NCI-H2171 (cell line): ENCODE results near the gene RSKR.
"Not testable (repeated sequence)": the region's sequence is repeated elsewhere in the genome, so short reads cannot be mapped to it uniquely, and the experiment has no call there.

Source experiments
- DNase-seq: peaks from one replicate; lab custom pipeline; 2025; lab: John Stamatoyannopoulos, UW

RSKR gene

GRCh38 chr17:28613931-28614381 is at the start of gene RSKR:
RSKR (minus strand) TSS chr17:28614185; CDS start chr17:28614161, 24 bp downstream.
- no peak for DNase-seq

DNA sequence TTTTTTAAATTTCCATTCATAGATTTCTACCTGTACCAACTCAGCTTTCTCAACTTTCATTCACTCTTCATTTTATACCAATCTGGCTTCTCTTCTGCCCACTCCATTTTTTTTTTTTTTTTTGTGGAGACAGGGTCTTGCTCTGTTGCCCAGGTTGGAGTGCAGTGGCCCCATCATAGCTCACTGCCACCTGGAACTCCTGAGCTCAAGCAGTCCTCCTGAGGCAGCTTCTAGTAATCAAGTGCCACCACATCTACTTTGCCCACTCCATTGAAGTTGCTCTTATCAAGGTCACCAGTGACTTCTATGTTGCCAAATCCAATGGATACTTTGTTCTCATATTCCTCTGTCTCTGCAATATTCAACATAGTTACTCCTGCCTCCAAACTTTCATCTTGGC is 49.7 kb upstream of the RSKR start:
- DNase-seq = no peak

DNA sequence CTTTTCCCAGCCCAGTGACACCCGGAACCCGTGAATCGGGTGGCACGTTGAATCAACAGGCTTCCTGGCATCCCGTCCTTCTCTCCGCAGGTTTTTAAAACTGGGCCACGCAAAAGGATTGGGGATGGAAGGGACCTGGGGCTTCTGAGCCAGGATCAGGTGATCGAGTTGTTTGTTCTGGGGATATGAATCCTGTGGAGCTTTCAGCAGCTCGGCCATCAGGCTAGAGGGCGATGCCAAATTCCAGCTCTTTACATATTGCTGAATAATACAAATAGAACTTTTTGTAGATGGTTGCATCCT is 48.5 kb upstream of the RSKR start:
- DNase-seq = no peak

GRCh38 chr17:28661635-28662526 is 47.9 kb upstream of the RSKR start, which contains the start of the genes SDF2 and SUPT6H:
SDF2 (minus strand) TSS chr17:28661906; CDS start chr17:28661876, 30 bp downstream.
SUPT6H (plus strand) TSS chr17:28662205; CDS start chr17:28673402, 11,197 bp downstream.
- peak; percentile 91 for DNase-seq

- not testable (repeated sequence) for DNase-seq
Measured at GRCh38 chr17:28659497-28659881, 45.5 kb upstream of the RSKR start.

DNA sequence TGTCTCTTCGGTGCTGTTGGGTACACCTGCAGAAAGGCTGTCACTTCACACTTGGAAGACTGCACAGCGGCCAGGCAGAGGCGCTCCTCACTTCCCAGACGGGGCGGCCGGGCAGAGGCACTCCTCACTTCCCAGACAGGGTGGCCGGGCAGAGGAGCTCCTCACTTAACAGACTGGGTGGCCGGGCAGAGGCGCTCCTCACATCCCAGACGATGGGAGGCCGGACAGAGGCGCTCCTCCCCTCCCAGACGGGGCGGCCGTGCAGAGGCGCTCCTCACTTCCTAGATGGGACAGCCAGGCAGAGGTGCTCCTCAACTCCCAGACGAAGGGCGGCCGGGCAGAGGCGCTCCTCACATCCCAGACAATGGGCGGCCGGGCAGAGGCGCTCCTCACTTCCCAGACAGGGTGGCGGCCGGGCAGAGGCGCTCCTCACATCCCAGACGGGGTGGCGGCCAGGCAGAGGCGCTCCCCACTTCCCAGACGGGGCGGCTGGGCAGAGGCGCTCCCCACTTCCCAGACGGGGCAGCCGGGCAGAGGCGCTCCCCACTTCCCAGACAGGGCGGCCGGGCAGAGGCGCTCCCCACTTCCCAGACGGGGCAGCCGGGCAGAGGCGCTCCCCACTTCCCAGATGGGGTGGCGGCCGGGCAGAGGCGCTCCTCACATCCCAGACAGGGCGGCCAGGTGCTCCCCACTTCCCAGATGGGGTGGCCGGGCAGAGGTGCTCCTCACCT is 44.9 kb upstream of the RSKR start:
- DNase-seq = not testable (repeated sequence)

DNA sequence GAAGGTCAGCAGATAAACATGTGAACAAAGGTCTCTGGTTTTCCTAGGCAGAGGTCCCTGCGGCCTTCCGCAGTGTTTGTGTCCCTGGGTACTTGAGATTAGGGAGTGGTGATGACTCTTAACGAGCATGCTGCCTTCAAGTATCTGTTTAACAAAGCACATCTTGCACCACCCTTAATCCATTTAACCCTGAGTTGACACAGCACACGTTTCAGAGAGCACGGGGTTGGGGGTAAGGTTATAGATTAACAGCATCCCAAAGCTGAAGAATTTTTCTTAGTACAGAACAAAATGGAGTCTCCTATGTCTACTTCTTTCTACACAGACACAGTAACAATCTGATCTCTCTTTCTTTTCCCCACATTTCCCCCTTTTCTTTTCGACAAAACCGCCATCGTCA is 44.4 kb upstream of the RSKR start:
- DNase-seq = not testable (repeated sequence)

DNA sequence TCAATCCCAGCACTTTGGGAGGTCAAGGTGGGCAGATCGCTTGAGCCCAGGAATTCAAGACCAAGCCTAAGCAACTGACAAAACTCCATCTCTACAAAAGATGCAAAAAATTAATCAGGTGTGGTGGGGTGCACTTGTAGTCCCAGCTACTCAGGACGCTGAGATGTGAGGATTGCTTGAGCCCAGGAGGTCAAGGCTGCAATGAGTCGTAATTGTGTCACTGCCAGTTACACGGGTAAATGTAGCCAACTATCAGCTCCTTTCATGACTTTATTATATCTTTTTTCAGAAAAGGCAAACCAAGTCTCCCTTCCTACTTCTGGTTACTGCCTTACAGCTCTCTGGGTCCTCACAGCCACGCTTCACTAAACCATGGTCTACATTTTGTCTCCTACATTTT is 43.8 kb upstream of the RSKR start:
- no peak for DNase-seq

DNA sequence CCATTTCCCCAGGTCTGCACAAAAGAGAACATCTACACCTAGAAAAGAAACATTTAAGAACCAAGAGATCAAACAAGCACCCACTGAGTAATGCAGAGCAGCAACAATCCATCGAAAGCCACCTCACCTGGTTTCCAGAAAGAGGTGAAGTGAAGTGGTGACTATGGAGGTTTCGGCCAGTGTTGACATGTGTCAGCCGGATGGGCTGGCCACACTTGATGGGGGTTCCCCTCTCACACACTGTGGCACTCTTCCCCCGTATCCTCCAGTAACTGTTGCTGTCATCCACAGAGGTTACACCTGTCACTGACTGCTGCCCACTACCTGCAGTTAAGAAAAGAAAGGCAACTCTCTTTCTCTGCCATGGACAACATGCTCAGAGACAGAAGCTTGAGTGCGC is 41.2 kb upstream of the RSKR start:
- no peak for DNase-seq

- DNase-seq = no peak
Measured at GRCh38 chr17:28648698-28649097, 34.7 kb upstream of the RSKR start.

- no peak for DNase-seq
Measured at GRCh38 chr17:28646039-28646754, 32.2 kb upstream of the RSKR start.

- DNase-seq = no peak
Measured at GRCh38 chr17:28645576-28645939, 31.6 kb upstream of the RSKR start.

- DNase-seq = peak; percentile 94
Measured at GRCh38 chr17:28644787-28645575, 31.0 kb upstream of the RSKR start, which contains the start of gene BLTP2. BLTP2 (minus strand) TSS chr17:28645158; CDS start chr17:28645056, 102 bp downstream.

- peak; percentile 16 for DNase-seq
Measured at GRCh38 chr17:28643983-28644786, 30.2 kb upstream of the RSKR start.

- no peak for DNase-seq
Measured at GRCh38 chr17:28641579-28641978, 27.6 kb upstream of the RSKR start.

GRCh38 chr17:28635506-28635905 is 21.5 kb upstream of the RSKR start:
- DNase-seq = no peak

DNA sequence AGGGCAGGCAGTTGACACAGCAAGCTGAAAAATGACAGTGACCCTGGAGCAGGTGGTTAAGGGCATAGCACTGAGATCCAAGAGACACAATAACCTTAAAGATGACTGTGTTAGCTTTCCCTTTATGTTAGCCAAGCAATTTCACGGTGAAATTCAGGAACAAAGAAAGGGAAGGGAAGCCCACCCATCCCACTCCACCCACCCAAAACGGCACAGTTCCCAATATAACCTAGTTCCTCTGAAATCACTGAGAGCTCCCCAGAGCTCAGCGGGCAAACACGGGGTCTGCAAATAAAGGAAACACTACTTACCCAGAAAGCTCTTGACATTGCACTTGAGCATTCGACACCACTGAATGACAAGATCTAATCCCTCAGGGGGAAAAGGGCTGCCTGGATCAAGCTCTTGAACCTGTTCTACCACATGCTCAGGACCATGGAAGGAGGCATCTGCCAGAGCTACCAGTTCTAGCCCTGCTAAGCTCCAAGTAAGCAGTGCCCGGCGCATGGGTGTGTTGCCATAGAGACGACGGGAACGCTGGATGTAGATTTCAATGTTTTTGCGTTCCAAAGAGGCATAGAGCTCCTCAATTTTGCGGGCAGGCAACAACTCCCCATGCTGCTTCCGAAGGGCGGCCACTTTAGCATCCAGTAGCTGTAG is 20.4 kb upstream of the RSKR start:
- no peak for DNase-seq

DNA sequence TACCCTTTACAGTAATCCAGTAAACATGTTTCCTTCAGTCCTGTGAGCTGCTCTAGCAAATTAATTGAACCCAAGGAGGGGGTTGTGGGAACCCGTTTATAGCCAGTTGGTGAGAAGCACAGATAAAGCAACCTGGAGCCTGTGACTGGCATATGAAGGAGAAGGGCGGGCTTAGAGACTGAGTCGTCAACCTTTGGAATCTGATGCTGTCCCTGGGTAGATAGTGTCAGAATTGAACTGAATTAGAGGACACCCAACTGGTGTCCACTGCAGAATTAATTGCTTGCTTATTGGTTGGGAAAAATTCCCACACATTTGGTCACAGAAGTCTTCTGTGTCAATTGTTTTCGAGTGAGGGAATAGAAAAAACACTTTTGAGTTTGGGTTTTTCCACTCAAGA is 12.8 kb upstream of the RSKR start:
- no peak for DNase-seq

GRCh38 chr17:28624148-28624547 is 10.2 kb upstream of the RSKR start:
- no peak for DNase-seq

GRCh38 chr17:28623696-28624095 is 9.7 kb upstream of the RSKR start:
- DNase-seq = no peak
